K562 (cell line): ENCODE measurements around the gene HINT3. TPM values are rescaled to one million over a fixed set of nuclear protein-coding genes. Genes with fewer than 3 reads are reported as not detected.

Experiments
- CEBPB ChIP-seq: fragments of 450-650 bp; IDR thresholded peaks from 2 replicates; pipeline ENCODE4 v1.6.1; 2016; ENCODE audit warnings: missing genetic modification characterization, missing compliant biosample characterization
- ILF3 ChIP-seq: fragments of 450-650 bp; IDR thresholded peaks from 2 replicates; pipeline ENCODE4 v1.6.1; 2018; ENCODE audit warnings: antibody characterized with exemption, mild to moderate bottlenecking, moderate library complexity, borderline replicate concordance
- MED1 ChIP-seq: sonication (generic); formaldehyde crosslinking; IDR thresholded peaks from 2 replicates; pipeline ENCODE4 v1.8.1; 2023; ENCODE audit warnings: missing genetic modification reagents, borderline replicate concordance
- MLLT1 ChIP-seq, 2 experiments: fragments of 450-650 bp; IDR thresholded peaks; 2 replicates each; pipeline ENCODE4 v1.6.1; 2016
- NFIX ChIP-seq: fragments of 250-450 bp; sonication (Bioruptor Pico); IDR thresholded peaks from 2 replicates; pipeline ENCODE4 v1.4.0; 2020; ENCODE audit warnings: low read depth, mild to moderate bottlenecking, moderate library complexity
- NUFIP1 ChIP-seq: fragments of 450-650 bp; IDR thresholded peaks from 2 replicates; pipeline ENCODE4 v1.6.1; 2018; ENCODE audit not compliant: partially characterized antibody
- OTX1 ChIP-seq: fragments of 450-650 bp; formaldehyde crosslinking; IDR thresholded peaks from 2 replicates; pipeline ENCODE4 v1.4.0; 2022; ENCODE audit warnings: mild to moderate bottlenecking
- RAD21 ChIP-seq, 2 experiments: fragments of 250-450 bp in 1 of 2; fragments of 450-650 bp in 1 of 2; sonication (Bioruptor Pico) in 1 of 2; formaldehyde crosslinking in 1 of 2; IDR thresholded peaks in 1 of 2; conservative IDR thresholded peaks in 1 of 2; 2 replicates each; pipeline versions ENCODE4 v1.4.0 to v1.8.0; 2020 to 2022; ENCODE audit warnings: mild to moderate bottlenecking in 2 of 2, moderate library complexity in 1 of 2
- SOX6 ChIP-seq: fragments of 450-650 bp; IDR thresholded peaks from 2 replicates; pipeline ENCODE4 v1.6.1; 2014; ENCODE audit warnings: mild to moderate bottlenecking
- TEAD1 ChIP-seq, 2 experiments: fragments of 450-650 bp in 1 of 2; sonication (generic) in 1 of 2; formaldehyde crosslinking; IDR thresholded peaks; 2 replicates each; pipeline versions ENCODE4 v1.4.0 to v1.8.0; 2020 to 2022; ENCODE audit warnings: mild to moderate bottlenecking in 2 of 2, missing genetic modification reagents in 1 of 2
- ZBTB2 ChIP-seq: fragments of 450-650 bp; IDR thresholded peaks from 2 replicates; pipeline ENCODE4 v1.6.1; 2016; ENCODE audit warnings: antibody characterized with exemption
- ZEB2 ChIP-seq: fragments of 450-650 bp; IDR thresholded peaks from 2 replicates; pipeline ENCODE4 v1.6.1; 2016
- ZNF316 ChIP-seq: fragments of 450-650 bp; IDR thresholded peaks from 2 replicates; pipeline ENCODE4 v1.6.1; 2016
- ZNF764 ChIP-seq: fragments of 250-450 bp; sonication (Bioruptor Pico); IDR thresholded peaks from 2 replicates; pipeline ENCODE4 v1.4.0; 2020; ENCODE audit warnings: low read depth, mild to moderate bottlenecking, moderate library complexity
- polyA plus RNA-seq, 8 experiments: library from polyadenylated mRNA; depleted of rRNA in 4 of 8; stranded (reverse) in 5 of 8; unstranded in 3 of 8; fragments of >200 nt; fragmentation: Nextera tagmentation in 2 of 8; fragmentation: Illumina TruSeq in 1 of 8; extraction: Ambion mirVana in 2 of 8; extraction: Trizol in 1 of 8; gene quantifications; 2 replicates each; pipeline versions ENCODE4 v1.2.1 to v1.2.3, GENCODE V29; 2011 to 2014; ENCODE audit warnings: inconsistent platforms in 1 of 8, missing spikeins in 1 of 8
- total RNA-seq, 7 experiments: library from RNA; depleted of rRNA in 6 of 7; stranded (reverse); fragments of >200 nt in 6 of 7; fragmentation: Illumina TruSeq in 2 of 7; extraction: Trizol in 2 of 7; gene quantifications; 2 replicates each; pipeline versions ENCODE4 v1.2.1 to v1.2.3, GENCODE V29; 2011 to 2021; ENCODE audit warnings: low replicate concordance in 1 of 7
- TF ChIP-seq, protein P1 (sequence below), 2 experiments: fragments of 450-650 bp in 1 of 2; sonication (generic) in 1 of 2; formaldehyde crosslinking in 1 of 2; IDR thresholded peaks; 2 replicates each; pipeline versions ENCODE4 v1.7.1 to v1.9.0; 2016 to 2022; ENCODE audit warnings: inconsistent platforms in 1 of 2, mild to moderate bottlenecking in 1 of 2, missing genetic modification reagents in 1 of 2

The HINT3 gene
- total and polyA plus RNA-seq, 9 of the 15 experiments (the other 6 are each of a cell fraction or from before 2014, with no cell fraction given) = 1.4 to 16.6 (median 10.8) TPM

- TF ChIP-seq ZBTB2 (0 out of 2 replicates have a peak, but pooled peaks have one; percentile 41), NFIX (CRISPR knock-in tag) (no peak), NUFIP1 (no peak), ZEB2 (0 out of 2 replicates have a peak, but pooled peaks have one; percentile 35), ZNF764 (CRISPR knock-in tag) (no peak), OTX1 (CRISPR knock-in tag) (0 out of 2 replicates have a peak, but pooled peaks have one; percentile 55), CEBPB (tag) (peak; percentile 89), TEAD1 (CRISPR knock-in tag; IDR thresholded peaks at IDR 0.05) (peak in 1 of 2 experiments; percentile 88; a peak in 2 of 4 replicates), MLLT1 (IDR thresholded peaks at IDR 0.05) (peak in 1 of 2 experiments; percentile 28; a peak in 1 of 4 replicates), SOX6 (peak; percentile 49; the same call in 1 of the 2 replicates), RAD21 (CRISPR knock-in tag; conservative IDR thresholded peaks at IDR 0.05 in 1 of 2, IDR thresholded peaks at IDR 0.05 in 1 of 2) (no peak), ZNF316 (peak; percentile 85), MED1 (CRISPR knock-in tag) (no peak), ILF3 (no peak)
- TF ChIP-seq, protein P1, sequence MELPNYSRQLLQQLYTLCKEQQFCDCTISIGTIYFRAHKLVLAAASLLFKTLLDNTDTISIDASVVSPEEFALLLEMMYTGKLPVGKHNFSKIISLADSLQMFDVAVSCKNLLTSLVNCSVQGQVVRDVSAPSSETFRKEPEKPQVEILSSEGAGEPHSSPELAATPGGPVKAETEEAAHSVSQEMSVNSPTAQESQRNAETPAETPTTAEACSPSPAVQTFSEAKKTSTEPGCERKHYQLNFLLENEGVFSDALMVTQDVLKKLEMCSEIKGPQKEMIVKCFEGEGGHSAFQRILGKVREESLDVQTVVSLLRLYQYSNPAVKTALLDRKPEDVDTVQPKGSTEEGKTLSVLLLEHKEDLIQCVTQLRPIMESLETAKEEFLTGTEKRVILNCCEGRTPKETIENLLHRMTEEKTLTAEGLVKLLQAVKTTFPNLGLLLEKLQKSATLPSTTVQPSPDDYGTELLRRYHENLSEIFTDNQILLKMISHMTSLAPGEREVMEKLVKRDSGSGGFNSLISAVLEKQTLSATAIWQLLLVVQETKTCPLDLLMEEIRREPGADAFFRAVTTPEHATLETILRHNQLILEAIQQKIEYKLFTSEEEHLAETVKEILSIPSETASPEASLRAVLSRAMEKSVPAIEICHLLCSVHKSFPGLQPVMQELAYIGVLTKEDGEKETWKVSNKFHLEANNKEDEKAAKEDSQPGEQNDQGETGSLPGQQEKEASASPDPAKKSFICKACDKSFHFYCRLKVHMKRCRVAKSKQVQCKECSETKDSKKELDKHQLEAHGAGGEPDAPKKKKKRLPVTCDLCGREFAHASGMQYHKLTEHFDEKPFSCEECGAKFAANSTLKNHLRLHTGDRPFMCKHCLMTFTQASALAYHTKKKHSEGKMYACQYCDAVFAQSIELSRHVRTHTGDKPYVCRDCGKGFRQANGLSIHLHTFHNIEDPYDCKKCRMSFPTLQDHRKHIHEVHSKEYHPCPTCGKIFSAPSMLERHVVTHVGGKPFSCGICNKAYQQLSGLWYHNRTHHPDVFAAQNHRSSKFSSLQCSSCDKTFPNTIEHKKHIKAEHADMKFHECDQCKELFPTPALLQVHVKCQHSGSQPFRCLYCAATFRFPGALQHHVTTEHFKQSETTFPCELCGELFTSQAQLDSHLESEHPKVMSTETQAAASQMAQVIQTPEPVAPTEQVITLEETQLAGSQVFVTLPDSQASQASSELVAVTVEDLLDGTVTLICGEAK (IDR thresholded peaks at IDR 0.05) = peak; percentile 30; the same call in 1 of the 2 replicates
- TF ChIP-seq, protein P1 (CRISPR knock-in tag; IDR thresholded peaks at IDR 0.05) = no peak
Observed at GRCh38 chr6:125945378-125946141, 11.0 kb upstream of the HINT3 start (continued).
